IMR-90 (cell line): Measurements from ENCODE around the gene CGREF1. TPM values are rescaled to one million over a fixed set of nuclear protein-coding genes. Genes with fewer than 3 reads are reported as not detected.

ENCODE experiments used
- ATAC-seq: fragments of 200-7000 bp; cut with Tn5 transposase; 2 replicates; pipeline ENCODE4 v1.9.1; 2020; ENCODE audit warnings: low read depth, mild to moderate bottlenecking, moderate library complexity
- BruUV-seq: library from RNA; stranded (reverse); fragments of 400-500 nt; replicated peaks from 2 replicates; lab custom pipeline; 2021; lab: Mats Ljungman, UMichigan
- CTCF ChIA-PET: fragments of 300-600 bp; formaldehyde crosslinking; extraction: SDS; loops from one replicate; lab custom pipeline; 2021; ENCODE audit warnings: antibody characterized with exemption; lab: Yijun Ruan, JAX
- POLR2A ChIA-PET: fragments of 300-600 bp; sonication (Branson Sonifier 250); formaldehyde crosslinking; loops from one replicate; lab custom pipeline; 2022; ENCODE audit warnings: antibody characterized with exemption; ENCODE audit not compliant: unreplicated experiment; lab: Charles Lee
- DNase-seq: peaks from one replicate; pipeline ENCODE4 v3.0.0; 2013
- H2AFZ ChIP-seq: replicated peaks from 2 replicates; pipeline ENCODE3; 2013; ENCODE audit warnings: low read length, mild to moderate bottlenecking; ENCODE audit not compliant: poor library complexity
- H2AK5ac ChIP-seq: 2 replicates; pipeline ENCODE4 v1.6.1; 2013; ENCODE audit warnings: low read depth, low read length, inconsistent platforms
- H2AK9ac ChIP-seq: replicated peaks from 2 replicates; pipeline ENCODE3; 2013; ENCODE audit warnings: mild to moderate bottlenecking, low read depth, low read length, moderate library complexity; ENCODE audit not compliant: poor library complexity
- H2BK120ac ChIP-seq: 2 replicates; pipeline ENCODE4 v1.6.1; 2013; ENCODE audit warnings: low read depth, low read length, inconsistent platforms
- H2BK15ac ChIP-seq: 3 replicates; pipeline ENCODE4 v1.6.1; 2013; ENCODE audit warnings: low read depth, low read length, inconsistent platforms
- H2BK20ac ChIP-seq: 2 replicates; pipeline ENCODE4 v1.6.1; 2013; ENCODE audit warnings: low read depth, mild to moderate bottlenecking, inconsistent platforms, low read length, moderate library complexity
- H2BK5ac ChIP-seq: 2 replicates; pipeline ENCODE4 v1.6.1; 2013; ENCODE audit warnings: mild to moderate bottlenecking, low read depth, low read length, inconsistent platforms; ENCODE audit not compliant: poor library complexity, severe bottlenecking
- H3K14ac ChIP-seq: replicated peaks from 2 replicates; pipeline ENCODE4 v1.6.1; 2013; ENCODE audit warnings: low read depth, low read length, inconsistent platforms
- H3K18ac ChIP-seq: 2 replicates; pipeline ENCODE4 v1.6.1; 2013; ENCODE audit warnings: low read depth, low read length, control low read depth
- H3K23ac ChIP-seq: 2 replicates; pipeline ENCODE4 v1.6.1; 2013; ENCODE audit warnings: low read depth, low read length, inconsistent platforms
- H3K27ac ChIP-seq: 2 replicates; pipeline ENCODE4 v1.5.1; 2013; ENCODE audit warnings: mild to moderate bottlenecking, control low read depth, low read length; ENCODE audit not compliant: insufficient read depth
- H3K27me3 ChIP-seq: 2 replicates; pipeline ENCODE4 v1.6.1; 2013; ENCODE audit warnings: low read length; ENCODE audit not compliant: control insufficient read depth, insufficient read depth
- H3K36me3 ChIP-seq: 2 replicates; pipeline ENCODE4 v1.6.1; 2013; ENCODE audit warnings: low read length, mixed read lengths; ENCODE audit not compliant: control insufficient read depth, insufficient read depth
- H3K4ac ChIP-seq: 2 replicates; pipeline ENCODE4 v1.6.1; 2013; ENCODE audit warnings: low read depth, low read length, inconsistent platforms
- H3K4me1 ChIP-seq: 2 replicates; pipeline ENCODE4 v1.6.1; 2013; ENCODE audit warnings: low read length, mixed read lengths; ENCODE audit not compliant: control insufficient read depth, insufficient read depth
- H3K4me2 ChIP-seq: 2 replicates; pipeline ENCODE4 v1.6.1; 2013; ENCODE audit warnings: low read depth, mild to moderate bottlenecking, control low read depth, low read length, moderate library complexity
- H3K4me3 ChIP-seq: 2 replicates; pipeline ENCODE4 v1.5.1; 2013; ENCODE audit warnings: low read depth, mild to moderate bottlenecking, control low read depth, low read length, moderate library complexity; ENCODE audit not compliant: insufficient read depth
- H3K56ac ChIP-seq: 2 replicates; pipeline ENCODE4 v1.6.1; 2013; ENCODE audit warnings: low read length, inconsistent platforms; ENCODE audit not compliant: insufficient read depth; ENCODE audit errors: extremely low read depth
- H3K79me1 ChIP-seq, 2 experiments: 2 replicates each; pipeline ENCODE4 v1.6.1; 2013; ENCODE audit warnings: low read length in 2 of 2, inconsistent platforms in 1 of 2, low read depth in 1 of 2
- H3K9ac ChIP-seq: 2 replicates; pipeline ENCODE4 v1.6.1; 2013; ENCODE audit warnings: low read depth, low read length, control low read depth
- H3K9me1 ChIP-seq: 2 replicates; pipeline ENCODE4 v1.6.1; 2013; ENCODE audit warnings: low read length, inconsistent platforms; ENCODE audit not compliant: insufficient read depth
- H3K9me3 ChIP-seq: 2 replicates; pipeline ENCODE4 v1.6.1; 2013; ENCODE audit warnings: low read length; ENCODE audit not compliant: control insufficient read depth, insufficient read depth
- H4K20me1 ChIP-seq: 2 replicates; pipeline ENCODE4 v1.6.1; 2013; ENCODE audit warnings: low read length, inconsistent platforms; ENCODE audit not compliant: insufficient read depth
- H4K5ac ChIP-seq: 2 replicates; pipeline ENCODE4 v1.6.1; 2013; ENCODE audit warnings: mild to moderate bottlenecking, low read depth, low read length, control low read depth
- H4K8ac ChIP-seq, 2 experiments: 2 replicates each; pipeline ENCODE4 v1.6.1; 2013; ENCODE audit warnings: low read depth in 2 of 2, low read length in 2 of 2, control low read depth in 1 of 2, inconsistent platforms in 1 of 2
- H4K91ac ChIP-seq: 2 replicates; pipeline ENCODE4 v1.6.1; 2013; ENCODE audit warnings: low read depth, low read length, inconsistent platforms; ENCODE audit not compliant: insufficient read depth
- FOS ChIP-seq: fragments of 150-350 bp; IDR thresholded peaks from 2 replicates; pipeline ENCODE4 v1.6.1; 2016; ENCODE audit warnings: low read depth, low read length
- WGBS, 2 experiments: methylation state at CpG; one replicate each; pipeline versions ENCODE4 v1.1.5 to v1.1.7; 2013; ENCODE audit warnings: missing lambda C conversion rate in 2 of 2; ENCODE audit not compliant: insufficient read length in 1 of 2; ENCODE audit errors: extremely low coverage in 2 of 2; 5-methylcytosine and 5-hydroxymethylcytosine counted together
- dilution Hi-C: fragments of 300-500 bp; cut with HindIII; formaldehyde crosslinking; loops from one replicate; pipeline ENCODE4 v1.14.3; 2018; ENCODE audit warnings: low sequenced_read_pairs; ENCODE audit not compliant: unreplicated experiment
- in situ Hi-C: fragments of 300-500 bp; cut with MboI; formaldehyde crosslinking; loops from 3 replicates; pipeline ENCODE4 v1.14.3; 2019; ENCODE audit warnings: low sequenced_read_pairs, inconsistent platforms, mixed read lengths
- intact Hi-C: fragments of 100-400 bp; cut with micrococcal nuclease; formaldehyde crosslinking; loops from 2 replicates; pipeline ENCODE4 v1.10.0; 2022
- polyA plus RNA-seq, 3 experiments: library from polyadenylated mRNA; depleted of rRNA; stranded (reverse); fragments of >200 nt; gene quantifications; 2 replicates each; pipeline ENCODE4 v1.2.3, GENCODE V29; 2012; ENCODE audit warnings: low replicate concordance in 1 of 3
- total RNA-seq: library from RNA; depleted of rRNA; stranded (reverse); fragments of >200 nt; gene quantifications from 2 replicates; pipeline ENCODE4 v1.2.3, GENCODE V29; 2012

The CGREF1 gene
- total and polyA plus RNA-seq, 2 of the 4 experiments (the other 2 are of a cell fraction) = 0.54 to 1.3 TPM

DNA sequence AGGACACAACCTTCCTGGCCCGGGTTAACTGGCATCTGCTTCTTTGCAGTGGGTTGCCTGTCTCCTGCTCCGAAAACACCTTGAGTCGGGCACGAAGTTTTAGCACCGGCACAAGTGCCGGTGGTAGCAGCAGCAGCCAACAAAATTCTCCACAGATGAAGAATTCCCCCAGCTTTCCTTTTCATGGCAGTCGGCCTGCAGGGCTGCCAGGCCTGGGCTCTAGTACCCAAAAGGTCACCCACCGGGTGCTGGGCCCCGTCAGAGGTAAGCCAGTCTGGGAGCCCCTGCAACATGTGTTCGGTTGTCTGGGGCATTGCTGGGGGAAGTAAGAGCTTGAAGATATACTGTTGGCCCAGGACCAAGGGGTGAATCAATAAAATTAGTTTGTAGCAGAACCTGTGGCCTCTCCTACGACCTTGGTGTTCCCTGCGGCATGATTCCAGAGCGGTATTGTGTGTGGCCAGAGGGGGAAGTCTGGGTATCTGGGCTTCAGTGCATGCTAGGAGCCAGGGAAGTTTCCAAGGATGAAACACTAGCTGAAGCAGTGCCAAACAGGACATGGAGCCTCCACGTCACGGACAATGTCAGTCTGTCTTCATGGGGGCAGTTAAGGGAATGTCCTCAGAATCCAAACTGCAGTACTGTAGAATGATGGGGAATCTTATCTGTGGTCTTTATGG lies 59.6 kb downstream of the CGREF1 start:
- Histone ChIP-seq H3K27ac (no peak overlapping the region), H4K91ac (no peak overlapping the region), H3K23ac (no peak overlapping the region), H2AFZ (no peak overlapping the region), H2BK20ac (no peak overlapping the region), H2AK5ac (no peak overlapping the region), H2BK120ac (no peak overlapping the region), H3K4me2 (no peak overlapping the region), H2BK5ac (no peak overlapping the region), H3K36me3 (peaks cover 39% of the 10 kb centered on the region), H2AK9ac (no peak overlapping the region), H3K4ac (no peak overlapping the region), H4K5ac (no peak overlapping the region), H3K9me1 (peaks cover 16% of the 10 kb centered on the region), H3K9ac (no peak overlapping the region), H3K56ac (no peak overlapping the region), H3K27me3 (no peaks in the 10 kb centered on the region), H3K4me3 (no peak overlapping the region), H3K18ac (no peak overlapping the region), H4K20me1 (no peaks in the 10 kb centered on the region; the same call in none of the 2 replicates), H3K14ac (no peak overlapping the region), H4K8ac (no peak overlapping the region), H3K79me1 (peaks cover 11 to 36% of the 10 kb centered on the region in 2 experiments), H2BK15ac (no peak overlapping the region), H3K4me1 (no peaks in the 10 kb centered on the region; the same call in 1 of the 2 replicates), H3K9me3 (no peaks in the 10 kb centered on the region)
- dilution Hi-C loops (no loop called here), intact Hi-C loops (no loop called here), in situ Hi-C loops (no loop called here)
- POLR2A ChIA-PET = interaction anchor here (0.6 to 1.0 kb wide), 4 partner anchors 8 to 27 kb away, joined by 3 read pairs; partner anchors contain the start of gene TMEM214
- ATAC-seq = no peak
- BruUV-seq = no TSS peak
- DNase-seq = no peak
- no peak for TF ChIP-seq FOS
- 87% methylated on average over 9 of the region's 15 CpGs; no CpG with 5 or more reads in 1 of the 2 experiments for WGBS, 2 experiments
- CTCF ChIA-PET = no interaction called here
